ENCODE data around the gene B3GNT2. TPM values are rescaled to one million over a fixed set of nuclear protein-coding genes. Genes with fewer than 3 reads are reported as not detected.
"Not testable (repeated sequence)": the region's sequence is repeated elsewhere in the genome, so short reads cannot be mapped to it uniquely, and the experiment has no call there.

B3GNT2 gene
- total RNA-seq, 1 donor from 2014 or later = 34.6 TPM

GRCh38 chr2:62234755-62235655, 39.1 kb downstream of the B3GNT2 start:
- DNase-seq (ENCODE audit: low read depth, low spot score) = no peak

- DNase-seq (ENCODE audit: low read depth, low spot score) = no peak
Observed at GRCh38 chr2:62236499-62236898, 40.6 kb downstream of the B3GNT2 start.

- no peak for DNase-seq (ENCODE audit: low read depth, low spot score)
Observed at GRCh38 chr2:62238236-62238635, 42.3 kb downstream of the B3GNT2 start.

- DNase-seq (ENCODE audit: low read depth, low spot score) = no peak
Observed at GRCh38 chr2:62240546-62240945, 44.6 kb downstream of the B3GNT2 start.

- no peak for DNase-seq (ENCODE audit: low read depth, low spot score)
Observed at GRCh38 chr2:62243983-62244382, 48.1 kb downstream of the B3GNT2 start.

GRCh38 chr2:62248226-62248625, 52.3 kb downstream of the B3GNT2 start:
- DNase-seq (ENCODE audit: low read depth, low spot score) = no peak

- DNase-seq (ENCODE audit: low read depth, low spot score) = no peak
Observed at GRCh38 chr2:62250239-62250638, 54.3 kb downstream of the B3GNT2 start.

- no peak for DNase-seq (ENCODE audit: low read depth, low spot score)
Observed at GRCh38 chr2:62254424-62255266, 58.7 kb downstream of the B3GNT2 start.

- DNase-seq (ENCODE audit: low read depth, low spot score) = no peak
Observed at GRCh38 chr2:62257466-62257865, 61.6 kb downstream of the B3GNT2 start.

- no peak for DNase-seq (ENCODE audit: low read depth, low spot score)
Observed at GRCh38 chr2:62263076-62263715, 67.3 kb downstream of the B3GNT2 start.

GRCh38 chr2:62264186-62264585, 68.3 kb downstream of the B3GNT2 start:
- DNase-seq (ENCODE audit: low read depth, low spot score) = no peak

GRCh38 chr2:62265106-62265505, 69.2 kb downstream of the B3GNT2 start:
- no peak for DNase-seq (ENCODE audit: low read depth, low spot score)

- no peak for DNase-seq (ENCODE audit: low read depth, low spot score)
Observed at GRCh38 chr2:62266433-62267038, 70.6 kb downstream of the B3GNT2 start.

- DNase-seq (ENCODE audit: low read depth, low spot score) = no peak
Observed at GRCh38 chr2:62267696-62268095, 71.8 kb downstream of the B3GNT2 start.

GRCh38 chr2:62268681-62269188, 72.8 kb downstream of the B3GNT2 start:
- not testable (repeated sequence) for DNase-seq (ENCODE audit: low read depth, low spot score)

- DNase-seq (ENCODE audit: low read depth, low spot score) = no peak
Observed at GRCh38 chr2:62270728-62271127, 74.8 kb downstream of the B3GNT2 start.
